SH-SY5Y (cell line): ENCODE measurements around the gene SPON1.

Experiments used
- GATA2 ChIP-seq: IDR thresholded peaks from 2 replicates; pipeline ENCODE4 v1.6.1; 2011; ENCODE audit warnings: mild to moderate bottlenecking, low read depth, low read length
- GATA3 ChIP-seq: IDR thresholded peaks from 2 replicates; pipeline ENCODE4 v1.6.1; 2011; ENCODE audit warnings: low read depth, mild to moderate bottlenecking, low read length, moderate library complexity

SPON1 gene

DNA sequence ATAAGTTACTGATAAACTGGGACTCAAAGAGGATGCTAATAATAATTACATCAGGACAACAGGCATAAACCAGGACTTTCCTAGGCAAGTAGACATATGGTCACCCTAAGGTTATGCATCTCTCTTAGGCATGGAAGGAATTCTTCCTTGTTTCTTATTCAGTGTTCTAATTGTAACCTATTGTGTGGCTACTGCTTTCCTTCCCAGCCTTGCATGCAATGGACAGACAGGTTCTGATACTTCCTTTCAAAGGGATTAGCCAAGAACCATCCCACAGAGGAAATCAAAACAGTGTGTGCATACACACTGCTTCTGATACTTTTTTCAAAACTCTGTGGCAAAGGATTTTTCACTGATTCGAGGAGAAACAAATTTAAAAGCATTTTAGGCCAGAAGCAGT is 348.2 kb downstream of the SPON1 start:
- no peak for TF ChIP-seq GATA2
- no peak for TF ChIP-seq GATA3

- TF ChIP-seq GATA3 = no peak
- no peak for TF ChIP-seq GATA2
Observed at GRCh38 chr11:14312736-14313438, 350.4 kb downstream of the SPON1 start.

- TF ChIP-seq GATA2 = no peak
- TF ChIP-seq GATA3 = no peak
Observed at GRCh38 chr11:14314127-14314526, 351.6 kb downstream of the SPON1 start.

- TF ChIP-seq GATA2 = no peak
- TF ChIP-seq GATA3 = no peak
Observed at GRCh38 chr11:14315130-14315529, 352.6 kb downstream of the SPON1 start.
